GM23338 (cell line): ENCODE measurements around the gene ZNF580. TPM values are rescaled to one million over a fixed set of nuclear protein-coding genes. Genes with fewer than 3 reads are reported as not detected.

Experiments used
- ATAC-seq: fragments of 200-7000 bp; cut with Tn5 transposase; 3 replicates; pipeline ENCODE4 v1.9.1; 2020
- DNase-seq: peaks from one replicate; pipeline ENCODE4 v3.0.0-alpha.2; 2015; ENCODE audit warnings: low spot score
- H2AFZ ChIP-seq: fragments of 200-600 bp; sonication (generic); 2 replicates; pipeline ENCODE4 v1.8.0; 2016; ENCODE audit warnings: antibody characterized with exemption, mild to moderate bottlenecking, moderate library complexity
- H3F3A ChIP-seq: fragments of 200-600 bp; sonication (generic); replicated peaks from 2 replicates; pipeline ENCODE4 v1.8.0; 2017; ENCODE audit warnings: antibody characterized with exemption, mixed run types, low read depth
- H3K27ac ChIP-seq: fragments of 200-600 bp; sonication (generic); 2 replicates; pipeline ENCODE4 v1.6.1; 2016; ENCODE audit warnings: low read depth
- H3K27me3 ChIP-seq: fragments of 200-600 bp; sonication (generic); 2 replicates; pipeline ENCODE4 v1.8.0; 2016; ENCODE audit warnings: mild to moderate bottlenecking, mixed run types, moderate library complexity; ENCODE audit not compliant: insufficient read depth
- H3K36me3 ChIP-seq: fragments of 200-600 bp; sonication (generic); 2 replicates; pipeline ENCODE4 v1.8.0; 2016; ENCODE audit warnings: mild to moderate bottlenecking; ENCODE audit not compliant: insufficient read depth
- H3K4me1 ChIP-seq: fragments of 200-600 bp; sonication (generic); 2 replicates; pipeline ENCODE4 v1.8.0; 2016; ENCODE audit warnings: mild to moderate bottlenecking, moderate library complexity; ENCODE audit not compliant: insufficient read depth
- H3K4me2 ChIP-seq: fragments of 200-600 bp; sonication (generic); 2 replicates; pipeline ENCODE4 v1.7.1; 2017; ENCODE audit warnings: mixed run types
- H3K4me3 ChIP-seq: fragments of 200-600 bp; sonication (generic); 2 replicates; pipeline ENCODE4 v1.6.1; 2016; ENCODE audit warnings: mixed run types
- H3K79me2 ChIP-seq: fragments of 200-600 bp; sonication (generic); replicated peaks from 2 replicates; pipeline ENCODE4 v1.8.0; 2017; ENCODE audit warnings: mild to moderate bottlenecking; ENCODE audit not compliant: insufficient read depth
- H3K9me2 ChIP-seq: fragments of 200-600 bp; sonication (generic); 2 replicates; pipeline ENCODE4 v1.8.0; 2017; ENCODE audit not compliant: insufficient read depth
- H4K20me1 ChIP-seq: fragments of 200-600 bp; sonication (generic); replicated peaks from 2 replicates; pipeline ENCODE4 v1.8.0; 2017; ENCODE audit warnings: mild to moderate bottlenecking; ENCODE audit not compliant: insufficient read depth
- H3K27ac Mint-ChIP-seq: 2 replicates; pipeline ENCODE4 v1.8.0; 2020; ENCODE audit warnings: inconsistent platforms, mild to moderate bottlenecking, moderate library complexity, mixed read lengths
- H3K27me3 Mint-ChIP-seq: 3 replicates; pipeline ENCODE4 v1.8.0; 2022; ENCODE audit warnings: low read depth, mild to moderate bottlenecking, moderate library complexity, mixed read lengths, inconsistent platforms; ENCODE audit not compliant: insufficient read depth, poor library complexity
- H3K36me3 Mint-ChIP-seq: 3 replicates; pipeline ENCODE4 v1.8.0; 2021; ENCODE audit warnings: low read depth, mild to moderate bottlenecking, inconsistent platforms, moderate library complexity, mixed read lengths
- H3K4me1 Mint-ChIP-seq: 3 replicates; pipeline ENCODE4 v1.8.0; 2020; ENCODE audit warnings: mild to moderate bottlenecking, inconsistent platforms, mixed read lengths
- H3K4me3 Mint-ChIP-seq: 3 replicates; pipeline ENCODE4 v1.8.0; 2021; ENCODE audit warnings: moderate library complexity, mild to moderate bottlenecking, inconsistent platforms, mixed read lengths
- H3K9me3 Mint-ChIP-seq: 3 replicates; pipeline ENCODE4 v1.8.0; 2020; ENCODE audit warnings: moderate library complexity, mild to moderate bottlenecking, inconsistent platforms, mixed read lengths
- JUNB ChIP-seq: IDR thresholded peaks from one replicate; pipeline ENCODE4 v1.6.1; 2016; ENCODE audit warnings: antibody characterized with exemption; ENCODE audit not compliant: unreplicated experiment
- NANOG ChIP-seq: IDR thresholded peaks from 2 replicates; pipeline ENCODE4 v1.6.1; 2016; ENCODE audit warnings: antibody characterized with exemption, borderline replicate concordance
- polyA plus RNA-seq: library from polyadenylated mRNA; unstranded; fragments of >200 nt; fragmentation: Nextera tagmentation; extraction: Ambion mirVana; gene quantifications from 2 replicates; pipeline ENCODE4 v1.2.1, GENCODE V29; 2016
- total RNA-seq: library from RNA; depleted of rRNA; stranded (reverse); fragments of >200 nt; shearing (Covaris generic); gene quantifications from 2 replicates; pipeline ENCODE4 v1.2.3, GENCODE V29; 2014
- TF ChIP-seq, protein P1 (sequence below): fragments of 250-450 bp; sonication (Bioruptor Pico); IDR thresholded peaks from 2 replicates; pipeline ENCODE4 v1.5.0; 2020; ENCODE audit warnings: mild to moderate bottlenecking, moderate library complexity

Gene ZNF580
- total and polyA plus RNA-seq, 2 experiments from 2014 or later, result 18.7 to 23.6 TPM

DNA sequence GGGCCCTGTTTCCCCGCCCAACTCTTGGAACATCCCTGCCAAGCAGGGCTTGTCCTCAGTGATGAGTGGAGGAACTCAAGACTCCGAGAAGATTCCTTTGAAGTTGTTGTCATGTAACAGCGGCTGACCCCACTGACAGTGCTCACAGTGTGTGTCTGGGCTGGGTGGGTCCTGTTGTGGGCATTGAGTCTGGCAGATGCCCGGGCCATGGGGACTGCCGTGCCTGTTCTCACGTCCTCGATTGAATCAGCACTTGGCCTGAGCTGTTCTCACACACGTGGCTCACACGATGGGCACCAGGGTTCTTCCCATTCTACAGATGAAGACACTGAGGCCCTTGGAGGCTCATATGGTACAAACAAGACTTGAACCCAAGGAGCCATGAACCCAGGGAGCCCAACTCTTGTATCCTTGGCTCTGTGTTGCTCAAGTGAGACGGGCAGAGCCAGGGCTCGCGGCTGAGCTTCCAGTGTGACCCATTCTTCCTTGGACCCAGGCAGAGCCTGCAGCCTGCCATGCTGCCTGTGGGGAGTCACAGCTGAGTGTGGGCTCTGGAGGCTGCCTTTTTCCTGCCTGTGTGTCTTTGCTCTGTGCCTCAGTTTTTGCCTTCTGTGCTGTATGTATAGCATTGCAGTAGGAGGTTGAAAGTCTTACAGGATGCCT lies 25.7 kb downstream of the ZNF580 start:
- no peak for ATAC-seq

More for the DNA sequence above, 25.7 kb downstream of the ZNF580 start:
- Histone ChIP-seq H3K79me2 (peaks cover 79% of the 10 kb centered on the region), H4K20me1 (peaks cover 39% of the 10 kb centered on the region), H3K27ac (no peak overlapping the region), H2AFZ (no peak overlapping the region), H3F3A (peaks cover 23% of the 10 kb centered on the region), H3K27me3 (no peaks in the 10 kb centered on the region), H3K9me2 (no peaks in the 10 kb centered on the region), H3K36me3 (peaks cover 45% of the 10 kb centered on the region), H3K4me2 (no peak overlapping the region), H3K4me3 (no peak overlapping the region), H3K4me1 (no peaks in the 10 kb centered on the region)
- Mint-ChIP-seq H3K27ac (no peak overlapping the region), H3K36me3 (peaks cover 93% of the 10 kb centered on the region), H3K27me3 (peaks cover 33% of the 10 kb centered on the region), H3K4me3 (no peak overlapping the region), H3K4me1 (peaks cover 11% of the 10 kb centered on the region), H3K9me3 (peaks cover 5% of the 10 kb centered on the region; the same call in 2 of the 3 replicates)
- TF ChIP-seq, protein P1, sequence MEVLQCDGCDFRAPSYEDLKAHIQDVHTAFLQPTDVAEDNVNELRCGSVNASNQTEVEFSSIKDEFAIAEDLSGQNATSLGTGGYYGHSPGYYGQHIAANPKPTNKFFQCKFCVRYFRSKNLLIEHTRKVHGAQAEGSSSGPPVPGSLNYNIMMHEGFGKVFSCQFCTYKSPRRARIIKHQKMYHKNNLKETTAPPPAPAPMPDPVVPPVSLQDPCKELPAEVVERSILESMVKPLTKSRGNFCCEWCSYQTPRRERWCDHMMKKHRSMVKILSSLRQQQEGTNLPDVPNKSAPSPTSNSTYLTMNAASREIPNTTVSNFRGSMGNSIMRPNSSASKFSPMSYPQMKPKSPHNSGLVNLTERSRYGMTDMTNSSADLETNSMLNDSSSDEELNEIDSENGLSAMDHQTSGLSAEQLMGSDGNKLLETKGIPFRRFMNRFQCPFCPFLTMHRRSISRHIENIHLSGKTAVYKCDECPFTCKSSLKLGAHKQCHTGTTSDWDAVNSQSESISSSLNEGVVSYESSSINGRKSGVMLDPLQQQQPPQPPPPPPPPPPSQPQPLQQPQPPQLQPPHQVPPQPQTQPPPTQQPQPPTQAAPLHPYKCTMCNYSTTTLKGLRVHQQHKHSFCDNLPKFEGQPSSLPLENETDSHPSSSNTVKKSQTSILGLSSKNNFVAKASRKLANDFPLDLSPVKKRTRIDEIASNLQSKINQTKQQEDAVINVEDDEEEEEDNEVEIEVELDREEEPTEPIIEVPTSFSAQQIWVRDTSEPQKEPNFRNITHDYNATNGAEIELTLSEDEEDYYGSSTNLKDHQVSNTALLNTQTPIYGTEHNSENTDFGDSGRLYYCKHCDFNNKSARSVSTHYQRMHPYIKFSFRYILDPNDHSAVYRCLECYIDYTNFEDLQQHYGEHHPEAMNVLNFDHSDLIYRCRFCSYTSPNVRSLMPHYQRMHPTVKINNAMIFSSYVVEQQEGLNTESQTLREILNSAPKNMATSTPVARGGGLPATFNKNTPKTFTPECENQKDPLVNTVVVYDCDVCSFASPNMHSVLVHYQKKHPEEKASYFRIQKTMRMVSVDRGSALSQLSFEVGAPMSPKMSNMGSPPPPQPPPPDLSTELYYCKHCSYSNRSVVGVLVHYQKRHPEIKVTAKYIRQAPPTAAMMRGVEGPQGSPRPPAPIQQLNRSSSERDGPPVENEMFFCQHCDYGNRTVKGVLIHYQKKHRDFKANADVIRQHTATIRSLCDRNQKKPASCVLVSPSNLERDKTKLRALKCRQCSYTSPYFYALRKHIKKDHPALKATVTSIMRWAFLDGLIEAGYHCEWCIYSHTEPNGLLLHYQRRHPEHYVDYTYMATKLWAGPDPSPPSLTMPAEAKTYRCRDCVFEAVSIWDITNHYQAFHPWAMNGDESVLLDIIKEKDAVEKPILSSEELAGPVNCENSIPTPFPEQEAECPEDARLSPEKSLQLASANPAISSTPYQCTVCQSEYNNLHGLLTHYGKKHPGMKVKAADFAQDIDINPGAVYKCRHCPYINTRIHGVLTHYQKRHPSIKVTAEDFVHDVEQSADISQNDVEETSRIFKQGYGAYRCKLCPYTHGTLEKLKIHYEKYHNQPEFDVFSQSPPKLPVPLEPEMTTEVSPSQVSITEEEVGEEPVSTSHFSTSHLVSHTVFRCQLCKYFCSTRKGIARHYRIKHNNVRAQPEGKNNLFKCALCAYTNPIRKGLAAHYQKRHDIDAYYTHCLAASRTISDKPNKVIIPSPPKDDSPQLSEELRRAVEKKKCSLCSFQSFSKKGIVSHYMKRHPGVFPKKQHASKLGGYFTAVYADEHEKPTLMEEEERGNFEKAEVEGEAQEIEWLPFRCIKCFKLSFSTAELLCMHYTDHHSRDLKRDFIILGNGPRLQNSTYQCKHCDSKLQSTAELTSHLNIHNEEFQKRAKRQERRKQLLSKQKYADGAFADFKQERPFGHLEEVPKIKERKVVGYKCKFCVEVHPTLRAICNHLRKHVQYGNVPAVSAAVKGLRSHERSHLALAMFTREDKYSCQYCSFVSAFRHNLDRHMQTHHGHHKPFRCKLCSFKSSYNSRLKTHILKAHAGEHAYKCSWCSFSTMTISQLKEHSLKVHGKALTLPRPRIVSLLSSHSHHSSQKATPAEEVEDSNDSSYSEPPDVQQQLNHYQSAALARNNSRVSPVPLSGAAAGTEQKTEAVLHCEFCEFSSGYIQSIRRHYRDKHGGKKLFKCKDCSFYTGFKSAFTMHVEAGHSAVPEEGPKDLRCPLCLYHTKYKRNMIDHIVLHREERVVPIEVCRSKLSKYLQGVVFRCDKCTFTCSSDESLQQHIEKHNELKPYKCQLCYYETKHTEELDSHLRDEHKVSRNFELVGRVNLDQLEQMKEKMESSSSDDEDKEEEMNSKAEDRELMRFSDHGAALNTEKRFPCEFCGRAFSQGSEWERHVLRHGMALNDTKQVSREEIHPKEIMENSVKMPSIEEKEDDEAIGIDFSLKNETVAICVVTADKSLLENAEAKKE, result no peak
- TF ChIP-seq NANOG (no peak), JUNB (no peak)
- DNase-seq, result no peak
